Measurements from ENCODE around the gene QRICH1.

DNA sequence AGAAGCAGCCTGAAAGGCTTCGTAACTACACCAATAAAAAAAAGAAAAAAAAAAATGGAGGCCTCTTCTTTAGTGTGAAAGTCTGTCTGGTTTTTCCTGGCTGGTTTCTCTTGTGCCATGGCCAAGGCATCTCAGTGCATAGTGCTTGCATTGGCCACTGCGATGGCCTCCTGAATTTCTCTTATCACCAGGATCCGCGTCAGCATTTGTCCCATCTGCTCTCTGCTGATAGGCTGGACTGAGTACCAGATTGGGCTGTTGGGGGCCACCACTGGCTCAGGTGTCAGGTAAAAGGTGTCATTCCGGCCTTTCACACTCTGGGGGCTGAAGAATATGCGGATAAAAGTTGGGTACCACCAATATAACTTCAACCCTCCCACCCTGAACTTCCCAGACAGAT is 63.5 kb downstream of the QRICH1 start:
- TF ChIP-seq CTCF (conservative IDR thresholded peaks at IDR 0.05) (no peak), EZH2 (IDR thresholded peaks at IDR 0.05; ENCODE audit: low read depth) (no peak)
